ENCODE results near the gene PTPN21. TPM values are rescaled to one million over a fixed set of nuclear protein-coding genes. Genes with fewer than 3 reads are reported as not detected.

PTPN21 gene
- total and polyA plus RNA-seq, 2 of the 13 experiments (the other 11 are each of a cell fraction or from before 2014, with no cell fraction given): 2.0 to 3.7 TPM

DNA sequence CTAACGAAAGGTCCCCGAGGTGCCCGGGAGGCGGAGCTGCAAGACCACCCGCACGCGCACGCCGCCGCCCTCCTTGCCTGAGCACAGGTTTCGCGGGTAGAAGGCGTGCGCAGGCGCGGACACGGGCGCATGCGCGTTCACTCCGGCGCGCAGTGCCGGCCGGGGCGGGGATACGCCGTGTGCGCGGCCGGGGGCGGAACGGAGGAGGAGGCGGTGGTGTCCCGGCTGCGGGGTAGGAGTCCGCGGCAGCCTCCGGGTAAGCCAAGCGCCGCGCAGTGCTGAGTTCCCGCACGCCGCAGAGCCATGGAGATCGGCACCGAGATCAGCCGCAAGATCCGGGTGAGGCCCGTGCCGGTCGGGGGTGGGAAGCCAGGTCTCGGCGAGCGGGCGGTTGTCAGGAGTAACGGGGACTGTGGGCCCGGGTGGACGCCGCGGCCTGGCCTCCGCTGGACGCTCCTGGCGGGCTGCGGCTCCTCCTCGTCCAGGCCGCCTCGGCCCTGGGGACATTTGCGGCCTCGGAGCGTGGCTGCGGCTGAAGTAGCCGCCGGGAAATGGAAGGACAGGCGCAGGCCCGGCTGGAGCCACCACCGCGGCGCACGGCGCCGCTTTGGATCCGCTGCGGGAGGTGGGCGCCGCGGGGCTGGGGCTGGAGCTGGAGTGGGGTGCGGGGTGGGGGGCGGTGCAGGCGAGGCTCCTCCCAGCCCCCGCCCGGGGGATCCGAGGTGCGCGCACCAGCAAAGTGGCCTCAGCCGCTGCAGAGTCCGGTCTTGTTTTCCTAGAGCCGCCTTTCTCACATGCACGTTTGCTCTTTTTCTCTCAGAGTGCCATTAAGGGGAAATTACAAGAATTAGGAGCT is 8.3 kb upstream of the PTPN21 start, which contains the start of gene ZC3H14 (continued):
- TF ChIP-seq, protein P1, sequence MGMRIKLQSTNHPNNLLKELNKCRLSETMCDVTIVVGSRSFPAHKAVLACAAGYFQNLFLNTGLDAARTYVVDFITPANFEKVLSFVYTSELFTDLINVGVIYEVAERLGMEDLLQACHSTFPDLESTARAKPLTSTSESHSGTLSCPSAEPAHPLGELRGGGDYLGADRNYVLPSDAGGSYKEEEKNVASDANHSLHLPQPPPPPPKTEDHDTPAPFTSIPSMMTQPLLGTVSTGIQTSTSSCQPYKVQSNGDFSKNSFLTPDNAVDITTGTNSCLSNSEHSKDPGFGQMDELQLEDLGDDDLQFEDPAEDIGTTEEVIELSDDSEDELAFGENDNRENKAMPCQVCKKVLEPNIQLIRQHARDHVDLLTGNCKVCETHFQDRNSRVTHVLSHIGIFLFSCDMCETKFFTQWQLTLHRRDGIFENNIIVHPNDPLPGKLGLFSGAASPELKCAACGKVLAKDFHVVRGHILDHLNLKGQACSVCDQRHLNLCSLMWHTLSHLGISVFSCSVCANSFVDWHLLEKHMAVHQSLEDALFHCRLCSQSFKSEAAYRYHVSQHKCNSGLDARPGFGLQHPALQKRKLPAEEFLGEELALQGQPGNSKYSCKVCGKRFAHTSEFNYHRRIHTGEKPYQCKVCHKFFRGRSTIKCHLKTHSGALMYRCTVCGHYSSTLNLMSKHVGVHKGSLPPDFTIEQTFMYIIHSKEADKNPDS (CRISPR knock-in tag; IDR thresholded peaks at IDR 0.05): no peak
- TF ChIP-seq KLF16 (CRISPR knock-in tag; IDR thresholded peaks at IDR 0.05) (peak in 1 of 2 experiments; percentile 64; a peak in 1 of 4 replicates), ZNF549 (CRISPR knock-in tag; IDR thresholded peaks at IDR 0.05) (no peak), MED1 (CRISPR knock-in tag; IDR thresholded peaks at IDR 0.05) (peak; percentile 41; the same call in 1 of the 2 replicates), ZNF691 (CRISPR knock-in tag; IDR thresholded peaks at IDR 0.05; ENCODE audit: borderline replicate concordance, low read depth) (peak; percentile 93), ZBTB7B (CRISPR knock-in tag; IDR thresholded peaks at IDR 0.05) (peak; percentile 61), TGIF2 (CRISPR knock-in tag; IDR thresholded peaks at IDR 0.05) (peak; percentile 74; the same call in 1 of the 2 replicates), SOX13 (IDR thresholded peaks at IDR 0.05) (no peak; the same call in 1 of the 2 replicates), SOX13 (CRISPR knock-in tag; conservative IDR thresholded peaks at IDR 0.05 in 1 of 2, IDR thresholded peaks at IDR 0.05 in 1 of 2) (no peak; a peak in 1 of 4 replicates), ISX (CRISPR knock-in tag; conservative IDR thresholded peaks at IDR 0.05) (no peak; the same call in 1 of the 2 replicates), ZNF720 (CRISPR knock-in tag; IDR thresholded peaks at IDR 0.05) (no peak), SOX5 (CRISPR knock-in tag; IDR thresholded peaks at IDR 0.05; ENCODE audit: borderline replicate concordance) (no peak; the same call in 1 of the 2 replicates), KLF12 (CRISPR knock-in tag; IDR thresholded peaks at IDR 0.05; ENCODE audit: borderline replicate concordance) (peak; percentile 48; the same call in 1 of the 2 replicates), ZNF138 (CRISPR knock-in tag; IDR thresholded peaks at IDR 0.05; ENCODE audit: low read depth) (peak; percentile 92; the same call in 1 of the 2 replicates), NBN (conservative IDR thresholded peaks at IDR 0.05) (no peak), ATF2 (CRISPR knock-in tag; IDR thresholded peaks at IDR 0.05) (peak; percentile 64; the same call in 1 of the 2 replicates), RXRB (CRISPR knock-in tag; IDR thresholded peaks at IDR 0.05; ENCODE audit: borderline replicate concordance) (no peak), MAF1 (CRISPR knock-in tag; IDR thresholded peaks at IDR 0.05; ENCODE audit: borderline replicate concordance) (peak; percentile 70; the same call in 1 of the 2 replicates)
- TF ChIP-seq, protein P2, sequence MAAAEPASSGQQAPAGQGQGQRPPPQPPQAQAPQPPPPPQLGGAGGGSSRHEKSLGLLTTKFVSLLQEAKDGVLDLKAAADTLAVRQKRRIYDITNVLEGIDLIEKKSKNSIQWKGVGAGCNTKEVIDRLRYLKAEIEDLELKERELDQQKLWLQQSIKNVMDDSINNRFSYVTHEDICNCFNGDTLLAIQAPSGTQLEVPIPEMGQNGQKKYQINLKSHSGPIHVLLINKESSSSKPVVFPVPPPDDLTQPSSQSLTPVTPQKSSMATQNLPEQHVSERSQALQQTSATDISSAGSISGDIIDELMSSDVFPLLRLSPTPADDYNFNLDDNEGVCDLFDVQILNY (CRISPR knock-in tag; conservative IDR thresholded peaks at IDR 0.05): peak; percentile 91
- TF ChIP-seq, protein P3, sequence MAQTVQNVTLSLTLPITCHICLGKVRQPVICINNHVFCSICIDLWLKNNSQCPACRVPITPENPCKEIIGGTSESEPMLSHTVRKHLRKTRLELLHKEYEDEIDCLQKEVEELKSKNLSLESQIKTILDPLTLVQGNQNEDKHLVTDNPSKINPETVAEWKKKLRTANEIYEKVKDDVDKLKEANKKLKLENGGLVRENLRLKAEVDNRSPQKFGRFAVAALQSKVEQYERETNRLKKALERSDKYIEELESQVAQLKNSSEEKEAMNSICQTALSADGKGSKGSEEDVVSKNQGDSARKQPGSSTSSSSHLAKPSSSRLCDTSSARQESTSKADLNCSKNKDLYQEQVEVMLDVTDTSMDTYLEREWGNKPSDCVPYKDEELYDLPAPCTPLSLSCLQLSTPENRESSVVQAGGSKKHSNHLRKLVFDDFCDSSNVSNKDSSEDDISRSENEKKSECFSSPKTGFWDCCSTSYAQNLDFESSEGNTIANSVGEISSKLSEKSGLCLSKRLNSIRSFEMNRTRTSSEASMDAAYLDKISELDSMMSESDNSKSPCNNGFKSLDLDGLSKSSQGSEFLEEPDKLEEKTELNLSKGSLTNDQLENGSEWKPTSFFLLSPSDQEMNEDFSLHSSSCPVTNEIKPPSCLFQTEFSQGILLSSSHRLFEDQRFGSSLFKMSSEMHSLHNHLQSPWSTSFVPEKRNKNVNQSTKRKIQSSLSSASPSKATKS (CRISPR knock-in tag; IDR thresholded peaks at IDR 0.05): no peak
